Posterior cingulate gyrus (tissue), 11 donors: ENCODE results near the gene ZMYND8.
A peak's percentile ranks its signal among the peaks of the same experiment; 100 is the strongest.

ENCODE experiments used
- DNase-seq, 10 donors: peaks; one replicate each; pipeline versions ENCODE4 v3.0.0 to v3.0.0-alpha.2; 2020 to 2021; ENCODE audit warnings: mixed read lengths in 3 of 10
- intact Hi-C: fragments of 100-400 bp; cut with DNase I; formaldehyde crosslinking; loops from one replicate; pipeline ENCODE4 v1.15.1; 2023

ZMYND8 gene

GRCh38 chr20:47337413-47337812 is 19.1 kb downstream of the ZMYND8 start:
- intact Hi-C loops, result no loop called here
- no peak for DNase-seq

- peak; percentile 49 to 94 (median 66) for DNase-seq
- intact Hi-C loops, result no loop called here
Measured at GRCh38 chr20:47336129-47336754, 20.3 kb downstream of the ZMYND8 start.

GRCh38 chr20:47335251-47336128 is 21.0 kb downstream of the ZMYND8 start:
- intact Hi-C loops, result no loop called here
- no peak for DNase-seq

- DNase-seq, result peak in 1 of 10 donors; percentile 40
- intact Hi-C loops, result no loop called here
Measured at GRCh38 chr20:47334022-47334551, 22.4 kb downstream of the ZMYND8 start.

- intact Hi-C loops, result no loop called here
- DNase-seq, result no peak
Measured at GRCh38 chr20:47332381-47333206, 23.9 kb downstream of the ZMYND8 start.

- no peak for DNase-seq
- intact Hi-C loops, result no loop called here
Measured at GRCh38 chr20:47330933-47331708, 25.4 kb downstream of the ZMYND8 start.

- intact Hi-C loops, result no loop called here
- no peak for DNase-seq
Measured at GRCh38 chr20:47330071-47330470, 26.4 kb downstream of the ZMYND8 start.

- no peak for DNase-seq
- intact Hi-C loops, result no loop called here
Measured at GRCh38 chr20:47328129-47328528, 28.4 kb downstream of the ZMYND8 start.

GRCh38 chr20:47327711-47328110 is 28.8 kb downstream of the ZMYND8 start:
- intact Hi-C loops, result no loop called here
- DNase-seq, result no peak

GRCh38 chr20:47326658-47327268 is 29.7 kb downstream of the ZMYND8 start:
- intact Hi-C loops, result no loop called here
- DNase-seq, result peak in 1 of 10 donors; percentile 5

GRCh38 chr20:47325242-47325641 is 31.3 kb downstream of the ZMYND8 start:
- intact Hi-C loops, result no loop called here
- peak in 1 of 10 donors; percentile 5 for DNase-seq

GRCh38 chr20:47320990-47321805 is 35.3 kb downstream of the ZMYND8 start:
- peak in 2 of 10 donors; percentile 4 to 48 for DNase-seq

GRCh38 chr20:47319517-47320252 is 36.8 kb downstream of the ZMYND8 start:
- peak; percentile 46 to 91 (median 56) for DNase-seq
- intact Hi-C loops, result loop anchor here (2.0 kb wide), 1 partner anchor 39 kb away; no protein-coding TSS in a partner anchor

More at GRCh38 chr20:47320990-47321805, 35.3 kb downstream of the ZMYND8 start:
- intact Hi-C loops, result no loop called here

- intact Hi-C loops, result loop anchor here (2.0 kb wide), 1 partner anchor 40 kb away; no protein-coding TSS in a partner anchor
Measured at GRCh38 chr20:47318586-47319516, 37.6 kb downstream of the ZMYND8 start.

GRCh38 chr20:47318027-47318585 is 38.4 kb downstream of the ZMYND8 start:
- DNase-seq, result peak in 2 of 10 donors; percentile 24 to 43
- intact Hi-C loops, result loop anchor here (2.0 kb wide), 1 partner anchor 41 kb away; no protein-coding TSS in a partner anchor

More at GRCh38 chr20:47318586-47319516, 37.6 kb downstream of the ZMYND8 start:
- DNase-seq, result peak; percentile 27 to 91 (median 52)
